Measurements from ENCODE around the gene ATP8A1.

GRCh38 chr4:42498040-42498439, 158.9 kb downstream of the ATP8A1 start:
- TF ChIP-seq CTCF (IDR thresholded peaks at IDR 0.05) (no peak), TCF7L2 (IDR thresholded peaks at IDR 0.05; ENCODE audit: low read depth, low read length) (no peak), POLR2AphosphoS5 (IDR thresholded peaks at IDR 0.05; ENCODE audit: low read depth, low read length) (no peak), REST (IDR thresholded peaks at IDR 0.05; ENCODE audit: insufficient read depth in 1 of 2, low read depth in 2 of 2, low read length in 1 of 2) (no peak)
